ENCODE results near the gene JSRP1. TPM values are rescaled to one million over a fixed set of nuclear protein-coding genes. Genes with fewer than 3 reads are reported as not detected.
"Not testable (repeated sequence)": the region's sequence is repeated elsewhere in the genome, so short reads cannot be mapped to it uniquely, and the experiment has no call there.

The JSRP1 gene
- total RNA-seq, 4 donors from 2014 or later = not detected

- H3K4me3 ChIP-seq = no peak overlapping the region
- no peak for DNase-seq
- H3K9me3 ChIP-seq = no peaks in the 10 kb centered on the region
- peaks cover 0 to 26% of the 10 kb centered on the region in 2 donors for H3K27me3 ChIP-seq
- peaks cover 0 to 45% (median 25%) of the 10 kb centered on the region in 4 donors for H3K4me1 ChIP-seq
- no peaks in the 10 kb centered on the region for H3K36me3 ChIP-seq
- H3K27ac ChIP-seq = peak overlapping the region in 1 of 4 donors; percentile 97
- no peak for TF ChIP-seq POLR2A (IDR thresholded peaks at IDR 0.05)
- TF ChIP-seq CTCF (IDR thresholded peaks at IDR 0.05) = no peak
Measured at GRCh38 chr19:2286402-2287140, 30.4 kb upstream of the JSRP1 start.

- Histone ChIP-seq H3K9me3 (no peaks in the 10 kb centered on the region), H3K4me3 (no peak overlapping the region), H3K4me1 (peaks cover 0 to 36% (median 10%) of the 10 kb centered on the region in 4 donors), H3K27me3 (no peaks in the 10 kb centered on the region), H3K36me3 (no peaks in the 10 kb centered on the region), H3K27ac (no peak overlapping the region)
- no peak for TF ChIP-seq POLR2A (IDR thresholded peaks at IDR 0.05)
- no peak for TF ChIP-seq CTCF (IDR thresholded peaks at IDR 0.05)
- DNase-seq = no peak
Measured at GRCh38 chr19:2283835-2284507, 27.8 kb upstream of the JSRP1 start.

GRCh38 chr19:2282862-2283237 is 26.6 kb upstream of the JSRP1 start:
- Histone ChIP-seq H3K4me3 (peak overlapping the region in 1 of 4 donors; percentile 40), H3K36me3 (no peaks in the 10 kb centered on the region)
- no peak for DNase-seq

GRCh38 chr19:2282062-2282861 is 26.0 kb upstream of the JSRP1 start, which contains the start of gene PEAK3:
Gene PEAK3 (minus strand): TSS chr19:2282175. CDS start chr19:2280931, 1,244 bp downstream.
- DNase-seq = peak; percentile 75 to 94 (median 91)
- H3K36me3 ChIP-seq = no peaks in the 10 kb centered on the region
- peak within 1 kb of the TSS; percentile 19 to 49 (median 43) for H3K4me3 ChIP-seq
- no peaks in the 10 kb centered on the region for H3K27me3 ChIP-seq
- TF ChIP-seq CTCF (IDR thresholded peaks at IDR 0.05) = no peak
- TF ChIP-seq POLR2A (IDR thresholded peaks at IDR 0.05) = no peak
- H3K4me1 ChIP-seq = peaks cover 0 to 24% (median 3%) of the 10 kb centered on the region in 4 donors
- peak within 1 kb of the TSS; percentile 52 to 80 (median 58) for H3K27ac ChIP-seq
- H3K9me3 ChIP-seq = no peaks in the 10 kb centered on the region

More at GRCh38 chr19:2282862-2283237, 26.6 kb upstream of the JSRP1 start:
- peaks cover 0 to 24% (median 3%) of the 10 kb centered on the region in 4 donors for H3K4me1 ChIP-seq
- TF ChIP-seq CTCF (IDR thresholded peaks at IDR 0.05) = no peak
- TF ChIP-seq POLR2A (IDR thresholded peaks at IDR 0.05) = no peak
- no peaks in the 10 kb centered on the region for H3K27me3 ChIP-seq
- no peaks in the 10 kb centered on the region for H3K9me3 ChIP-seq
- H3K27ac ChIP-seq = peak overlapping the region in 2 of 4 donors; percentile 52 to 64

GRCh38 chr19:2281265-2282061 is 25.2 kb upstream of the JSRP1 start:
- H3K9me3 ChIP-seq, H3K36me3 ChIP-seq, H3K27me3 ChIP-seq, DNase-seq: not testable (repeated sequence)
- H3K4me1 ChIP-seq = peaks cover 0 to 24% (median 5%) of the 10 kb centered on the region in 4 donors
- H3K27ac ChIP-seq = peak overlapping the region; percentile 52 to 80 (median 58)
- H3K4me3 ChIP-seq = peak overlapping the region; percentile 19 to 49 (median 43)
